ENCODE measurements around the gene SLC2A1.
A peak's percentile ranks its signal among the peaks of the same experiment; 100 is the strongest.

The SLC2A1 gene

GRCh38 chr1:42924082-42924850, 34.4 kb downstream of the SLC2A1 start (continued):
- TF ChIP-seq, protein P1, sequence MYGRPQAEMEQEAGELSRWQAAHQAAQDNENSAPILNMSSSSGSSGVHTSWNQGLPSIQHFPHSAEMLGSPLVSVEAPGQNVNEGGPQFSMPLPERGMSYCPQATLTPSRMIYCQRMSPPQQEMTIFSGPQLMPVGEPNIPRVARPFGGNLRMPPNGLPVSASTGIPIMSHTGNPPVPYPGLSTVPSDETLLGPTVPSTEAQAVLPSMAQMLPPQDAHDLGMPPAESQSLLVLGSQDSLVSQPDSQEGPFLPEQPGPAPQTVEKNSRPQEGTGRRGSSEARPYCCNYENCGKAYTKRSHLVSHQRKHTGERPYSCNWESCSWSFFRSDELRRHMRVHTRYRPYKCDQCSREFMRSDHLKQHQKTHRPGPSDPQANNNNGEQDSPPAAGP (tag by site-specific recombination; IDR thresholded peaks at IDR 0.05): peak; percentile 33; the same call in 1 of the 2 replicates
- peak; percentile 43; the same call in 1 of the 2 replicates for TF ChIP-seq ZNF184 (tag by site-specific recombination; IDR thresholded peaks at IDR 0.05)
- TF ChIP-seq ZIC2 (tag by site-specific recombination; IDR thresholded peaks at IDR 0.05): peak; percentile 94
- TF ChIP-seq SP7 (tag by site-specific recombination; IDR thresholded peaks at IDR 0.05): peak; percentile 52
- no peak for TF ChIP-seq ZNF433 (tag by site-specific recombination; IDR thresholded peaks at IDR 0.05; ENCODE audit: low read depth)
- peak; percentile 79 for TF ChIP-seq YY2 (tag by site-specific recombination; IDR thresholded peaks at IDR 0.05)
- TF ChIP-seq ZNF10 (tag by site-specific recombination; IDR thresholded peaks at IDR 0.05): peak; percentile 66; the same call in 1 of the 2 replicates
- TF ChIP-seq, protein P2, sequence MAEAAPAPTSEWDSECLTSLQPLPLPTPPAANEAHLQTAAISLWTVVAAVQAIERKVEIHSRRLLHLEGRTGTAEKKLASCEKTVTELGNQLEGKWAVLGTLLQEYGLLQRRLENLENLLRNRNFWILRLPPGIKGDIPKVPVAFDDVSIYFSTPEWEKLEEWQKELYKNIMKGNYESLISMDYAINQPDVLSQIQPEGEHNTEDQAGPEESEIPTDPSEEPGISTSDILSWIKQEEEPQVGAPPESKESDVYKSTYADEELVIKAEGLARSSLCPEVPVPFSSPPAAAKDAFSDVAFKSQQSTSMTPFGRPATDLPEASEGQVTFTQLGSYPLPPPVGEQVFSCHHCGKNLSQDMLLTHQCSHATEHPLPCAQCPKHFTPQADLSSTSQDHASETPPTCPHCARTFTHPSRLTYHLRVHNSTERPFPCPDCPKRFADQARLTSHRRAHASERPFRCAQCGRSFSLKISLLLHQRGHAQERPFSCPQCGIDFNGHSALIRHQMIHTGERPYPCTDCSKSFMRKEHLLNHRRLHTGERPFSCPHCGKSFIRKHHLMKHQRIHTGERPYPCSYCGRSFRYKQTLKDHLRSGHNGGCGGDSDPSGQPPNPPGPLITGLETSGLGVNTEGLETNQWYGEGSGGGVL (tag by site-specific recombination; IDR thresholded peaks at IDR 0.05): peak; percentile 77
- TF ChIP-seq ZNF221 (tag by site-specific recombination; IDR thresholded peaks at IDR 0.05; ENCODE audit: borderline replicate concordance): no peak
- TF ChIP-seq GLIS1 (tag by site-specific recombination; IDR thresholded peaks at IDR 0.05): peak; percentile 96
- no peak for TF ChIP-seq ZNF701 (tag by site-specific recombination; IDR thresholded peaks at IDR 0.05)
- TF ChIP-seq ZNF830 (tag by site-specific recombination; IDR thresholded peaks at IDR 0.05; ENCODE audit: low read depth): no peak
- no peak for TF ChIP-seq HOXA7 (CRISPR knock-in tag; IDR thresholded peaks at IDR 0.05; ENCODE audit: borderline replicate concordance)
- TF ChIP-seq KLF10 (tag by site-specific recombination; IDR thresholded peaks at IDR 0.05): peak; percentile 56; the same call in 1 of the 2 replicates
- TF ChIP-seq ZNF660 (tag by site-specific recombination; IDR thresholded peaks at IDR 0.05): peak; percentile 26
- TF ChIP-seq ZNF585B (tag by site-specific recombination; IDR thresholded peaks at IDR 0.05): no peak
- TF ChIP-seq FEZF1 (tag by site-specific recombination; IDR thresholded peaks at IDR 0.05): no peak
- TF ChIP-seq ZNF629 (tag by site-specific recombination; IDR thresholded peaks at IDR 0.05): peak; percentile 96
- no peak for TF ChIP-seq ZNF768 (tag by site-specific recombination; IDR thresholded peaks at IDR 0.05)
- TF ChIP-seq, protein P3, sequence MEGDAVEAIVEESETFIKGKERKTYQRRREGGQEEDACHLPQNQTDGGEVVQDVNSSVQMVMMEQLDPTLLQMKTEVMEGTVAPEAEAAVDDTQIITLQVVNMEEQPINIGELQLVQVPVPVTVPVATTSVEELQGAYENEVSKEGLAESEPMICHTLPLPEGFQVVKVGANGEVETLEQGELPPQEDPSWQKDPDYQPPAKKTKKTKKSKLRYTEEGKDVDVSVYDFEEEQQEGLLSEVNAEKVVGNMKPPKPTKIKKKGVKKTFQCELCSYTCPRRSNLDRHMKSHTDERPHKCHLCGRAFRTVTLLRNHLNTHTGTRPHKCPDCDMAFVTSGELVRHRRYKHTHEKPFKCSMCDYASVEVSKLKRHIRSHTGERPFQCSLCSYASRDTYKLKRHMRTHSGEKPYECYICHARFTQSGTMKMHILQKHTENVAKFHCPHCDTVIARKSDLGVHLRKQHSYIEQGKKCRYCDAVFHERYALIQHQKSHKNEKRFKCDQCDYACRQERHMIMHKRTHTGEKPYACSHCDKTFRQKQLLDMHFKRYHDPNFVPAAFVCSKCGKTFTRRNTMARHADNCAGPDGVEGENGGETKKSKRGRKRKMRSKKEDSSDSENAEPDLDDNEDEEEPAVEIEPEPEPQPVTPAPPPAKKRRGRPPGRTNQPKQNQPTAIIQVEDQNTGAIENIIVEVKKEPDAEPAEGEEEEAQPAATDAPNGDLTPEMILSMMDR (tag by site-specific recombination; IDR thresholded peaks at IDR 0.05): peak; percentile 97
- 0 out of 2 replicates have a peak, but pooled peaks have one; percentile 43 for TF ChIP-seq ZNF843 (tag by site-specific recombination; IDR thresholded peaks at IDR 0.05)
- TF ChIP-seq ZNF175 (tag by site-specific recombination; IDR thresholded peaks at IDR 0.05): no peak
- peak; percentile 24 for TF ChIP-seq INSM2 (tag by site-specific recombination; IDR thresholded peaks at IDR 0.05)
- peak; percentile 91 for TF ChIP-seq ZNF341 (tag by site-specific recombination; IDR thresholded peaks at IDR 0.05; ENCODE audit: low read depth)
- TF ChIP-seq OVOL3 (tag by site-specific recombination; IDR thresholded peaks at IDR 0.05): 0 out of 2 replicates have a peak, but pooled peaks have one; percentile 10
- TF ChIP-seq, protein P4, sequence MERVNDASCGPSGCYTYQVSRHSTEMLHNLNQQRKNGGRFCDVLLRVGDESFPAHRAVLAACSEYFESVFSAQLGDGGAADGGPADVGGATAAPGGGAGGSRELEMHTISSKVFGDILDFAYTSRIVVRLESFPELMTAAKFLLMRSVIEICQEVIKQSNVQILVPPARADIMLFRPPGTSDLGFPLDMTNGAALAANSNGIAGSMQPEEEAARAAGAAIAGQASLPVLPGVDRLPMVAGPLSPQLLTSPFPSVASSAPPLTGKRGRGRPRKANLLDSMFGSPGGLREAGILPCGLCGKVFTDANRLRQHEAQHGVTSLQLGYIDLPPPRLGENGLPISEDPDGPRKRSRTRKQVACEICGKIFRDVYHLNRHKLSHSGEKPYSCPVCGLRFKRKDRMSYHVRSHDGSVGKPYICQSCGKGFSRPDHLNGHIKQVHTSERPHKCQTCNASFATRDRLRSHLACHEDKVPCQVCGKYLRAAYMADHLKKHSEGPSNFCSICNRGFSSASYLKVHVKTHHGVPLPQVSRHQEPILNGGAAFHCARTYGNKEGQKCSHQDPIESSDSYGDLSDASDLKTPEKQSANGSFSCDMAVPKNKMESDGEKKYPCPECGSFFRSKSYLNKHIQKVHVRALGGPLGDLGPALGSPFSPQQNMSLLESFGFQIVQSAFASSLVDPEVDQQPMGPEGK (tag by site-specific recombination; IDR thresholded peaks at IDR 0.05): peak; percentile 84
- TF ChIP-seq ZNF19 (tag by site-specific recombination; IDR thresholded peaks at IDR 0.05; ENCODE audit: low read depth): no peak
- peak; percentile 63; the same call in 1 of the 2 replicates for TF ChIP-seq ZFP37 (tag by site-specific recombination; IDR thresholded peaks at IDR 0.05)
- 0 out of 2 replicates have a peak, but pooled peaks have one; percentile 31 for TF ChIP-seq ZNF366 (tag by site-specific recombination; conservative IDR thresholded peaks at IDR 0.05)
- no peak for TF ChIP-seq ZNF791 (tag by site-specific recombination; IDR thresholded peaks at IDR 0.05)
- TF ChIP-seq GLIS2 (tag by site-specific recombination; IDR thresholded peaks at IDR 0.05): peak; percentile 98
- peak; percentile 77 for TF ChIP-seq KLF1 (tag by site-specific recombination; IDR thresholded peaks at IDR 0.05)
